Ovary (tissue), 9 donors: Measurements from ENCODE around the gene IQGAP2. TPM values are rescaled to one million over a fixed set of nuclear protein-coding genes. Genes with fewer than 3 reads are reported as not detected.

Source experiments
- DNase-seq, 5 donors: peaks; one replicate each; pipeline ENCODE4 v3.0.0-alpha.2; 2019 to 2020
- H3K27ac ChIP-seq, 2 donors: fragments of 200-600 bp; one replicate each; pipeline versions ENCODE4 v1.5.1 to v1.8.0; 2019 to 2022
- H3K27me3 ChIP-seq: fragments of 200-600 bp; one replicate; pipeline ENCODE4 v1.8.0; 2022
- H3K36me3 ChIP-seq: fragments of 200-600 bp; sonication (generic); one replicate; pipeline ENCODE4 v1.5.1; 2019
- H3K4me1 ChIP-seq: one replicate; pipeline ENCODE4 v1.8.1; 2013; ENCODE audit warnings: mild to moderate bottlenecking, moderate library complexity; ENCODE audit not compliant: insufficient read depth
- H3K4me3 ChIP-seq: fragments of 200-600 bp; sonication (generic); one replicate; pipeline ENCODE4 v1.5.1; 2017
- H3K9me3 ChIP-seq, 2 donors: fragments of 200-600 bp in 1 of 2; sonication (generic) in 1 of 2; one replicate each; pipeline versions ENCODE4 v1.5.1 to v1.8.1; 2013 to 2019; ENCODE audit warnings: mild to moderate bottlenecking in 1 of 2, moderate library complexity in 1 of 2
- CTCF ChIP-seq, 3 donors: fragments of 450-650 bp in 2 of 3; fragments of 200-600 bp in 1 of 3; IDR thresholded peaks; one replicate each; pipeline versions ENCODE4 v1.5.1 to v1.8.0; 2016 to 2022; ENCODE audit warnings: antibody characterized with exemption in 3 of 3, mild to moderate bottlenecking in 1 of 3
- EP300 ChIP-seq: sonication (generic); formaldehyde crosslinking; IDR thresholded peaks from one replicate; pipeline ENCODE4 v1.6.1; 2017; ENCODE audit warnings: antibody characterized with exemption
- POLR2A ChIP-seq: fragments of 450-650 bp; IDR thresholded peaks from one replicate; pipeline ENCODE4 v1.6.1; 2017; ENCODE audit warnings: antibody characterized with exemption, mild to moderate bottlenecking, moderate library complexity
- WGBS, 3 donors: extraction: QIAGEN DNeasy Blood & Tissue Kit in 1 of 3; methylation state at CpG; one replicate each; pipeline versions ENCODE4 v1.1.5 to v1.1.7; 2013 to 2017; 5-methylcytosine and 5-hydroxymethylcytosine counted together
- intact Hi-C, 4 donors: fragments of 100-400 bp; cut with DNase I; formaldehyde crosslinking; loops; one replicate each; pipeline versions ENCODE4 v1.11.0 to v1.15.1; 2022 to 2023
- polyA plus RNA-seq, 2 donors: library from polyadenylated mRNA; stranded (reverse); fragments of 200-250 nt in 1 of 2; fragments of 350-450 nt in 1 of 2; fragmentation: Illumina TruSeq in 1 of 2; extraction: RNeasy Lipid Tissue Mini Kit (QIAGEN cat#74804) in 1 of 2; gene quantifications; one replicate each; pipeline ENCODE4 v1.2.3, GENCODE V29; 2013 to 2014
- total RNA-seq, 7 donors: library from RNA; depleted of rRNA in 2 of 7; stranded (reverse); fragments of >200 nt in 2 of 7; fragmentation: NEBNext Ultra II Directional in 3 of 7; extraction: Animal tissue kit (Norgen Biotek cat#: 25700) in 3 of 7; gene quantifications; one replicate each; pipeline versions ENCODE4 v1.1.0 to v1.2.4, GENCODE V29; 2016 to 2023
- donor health status: DM: no; HTN: no; CAD: no; lungs with moderate emphysema.
- donor health status: DM: no; HTN: no; CAD: no.
- donor health status: Bipolar disorder and iron deficiency.
- donor health status: DM: yes; HTN: yes; CAD: no.
- donor health status: DM: no; HTN: no; CAD: no.
- donor health status: DM: yes; HTN: yes; CAD: no.

The IQGAP2 gene
- total and polyA plus RNA-seq, 9 donors: 8.6 to 27.6 (median 13.9) TPM

- no peak overlapping the region for H3K27ac ChIP-seq
- intact Hi-C loops: no loop called here
Measured at GRCh38 chr5:76441101-76441500, 38.0 kb downstream of the IQGAP2 start.

GRCh38 chr5:76441890-76442673, 39.0 kb downstream of the IQGAP2 start:
- WGBS, 3 donors: 82 to 86% (median 83%) methylated on average over 6 of the region's 6 CpGs
- no peaks in the 10 kb centered on the region for H3K36me3 ChIP-seq
- H3K27ac ChIP-seq: no peak overlapping the region
- no peaks in the 10 kb centered on the region for H3K27me3 ChIP-seq
- no peak for TF ChIP-seq CTCF (IDR thresholded peaks at IDR 0.05)
- no peak for TF ChIP-seq POLR2A
- no peak for TF ChIP-seq EP300
- intact Hi-C loops: no loop called here
- DNase-seq: no peak
- H3K4me1 ChIP-seq: no peaks in the 10 kb centered on the region
- H3K4me3 ChIP-seq: no peak overlapping the region
- H3K9me3 ChIP-seq: no peaks in the 10 kb centered on the region

More at GRCh38 chr5:76441101-76441500, 38.0 kb downstream of the IQGAP2 start:
- 86 to 90% (median 88%) methylated on average over 6 of the region's 6 CpGs for WGBS, 3 donors
- Histone ChIP-seq H3K4me1 (no peaks in the 10 kb centered on the region), H3K36me3 (no peaks in the 10 kb centered on the region), H3K27me3 (no peaks in the 10 kb centered on the region), H3K9me3 (no peaks in the 10 kb centered on the region), H3K4me3 (no peak overlapping the region)
- TF ChIP-seq POLR2A (no peak), CTCF (IDR thresholded peaks at IDR 0.05) (no peak), EP300 (no peak)
- DNase-seq: no peak

GRCh38 chr5:76443066-76443800, 40.1 kb downstream of the IQGAP2 start:
- 44 to 52% (median 51%) methylated on average over 4 of the region's 4 CpGs for WGBS, 3 donors
- H3K4me3 ChIP-seq: no peak overlapping the region
- no peak for TF ChIP-seq EP300
- TF ChIP-seq POLR2A: no peak
- no peak for TF ChIP-seq CTCF (IDR thresholded peaks at IDR 0.05)
- no peak overlapping the region for H3K27ac ChIP-seq
- no peaks in the 10 kb centered on the region for H3K4me1 ChIP-seq
- H3K36me3 ChIP-seq: no peaks in the 10 kb centered on the region
- H3K9me3 ChIP-seq: no peaks in the 10 kb centered on the region
- no peaks in the 10 kb centered on the region for H3K27me3 ChIP-seq
- peak in 3 of 5 donors; percentile 20 to 48 (median 42) for DNase-seq
- intact Hi-C loops: no loop called here

- TF ChIP-seq CTCF (IDR thresholded peaks at IDR 0.05) (no peak), EP300 (no peak), POLR2A (no peak)
- Histone ChIP-seq H3K36me3 (no peaks in the 10 kb centered on the region), H3K4me1 (no peaks in the 10 kb centered on the region), H3K27ac (no peak overlapping the region), H3K4me3 (no peak overlapping the region), H3K9me3 (no peaks in the 10 kb centered on the region), H3K27me3 (no peaks in the 10 kb centered on the region)
- DNase-seq: no peak
- intact Hi-C loops: no loop called here
- 70 to 80% (median 80%) methylated on average over 4 of the region's 4 CpGs for WGBS, 3 donors
Measured at GRCh38 chr5:76445063-76445462, 42.0 kb downstream of the IQGAP2 start.
